ENCODE data around the gene TTC9. TPM values are rescaled to one million over a fixed set of nuclear protein-coding genes. Genes with fewer than 3 reads are reported as not detected.
A peak's percentile ranks its signal among the peaks of the same experiment; 100 is the strongest.

The TTC9 gene
- total and polyA plus RNA-seq, 2 experiments from 2014 or later = 10.3 to 34.2 TPM

DNA sequence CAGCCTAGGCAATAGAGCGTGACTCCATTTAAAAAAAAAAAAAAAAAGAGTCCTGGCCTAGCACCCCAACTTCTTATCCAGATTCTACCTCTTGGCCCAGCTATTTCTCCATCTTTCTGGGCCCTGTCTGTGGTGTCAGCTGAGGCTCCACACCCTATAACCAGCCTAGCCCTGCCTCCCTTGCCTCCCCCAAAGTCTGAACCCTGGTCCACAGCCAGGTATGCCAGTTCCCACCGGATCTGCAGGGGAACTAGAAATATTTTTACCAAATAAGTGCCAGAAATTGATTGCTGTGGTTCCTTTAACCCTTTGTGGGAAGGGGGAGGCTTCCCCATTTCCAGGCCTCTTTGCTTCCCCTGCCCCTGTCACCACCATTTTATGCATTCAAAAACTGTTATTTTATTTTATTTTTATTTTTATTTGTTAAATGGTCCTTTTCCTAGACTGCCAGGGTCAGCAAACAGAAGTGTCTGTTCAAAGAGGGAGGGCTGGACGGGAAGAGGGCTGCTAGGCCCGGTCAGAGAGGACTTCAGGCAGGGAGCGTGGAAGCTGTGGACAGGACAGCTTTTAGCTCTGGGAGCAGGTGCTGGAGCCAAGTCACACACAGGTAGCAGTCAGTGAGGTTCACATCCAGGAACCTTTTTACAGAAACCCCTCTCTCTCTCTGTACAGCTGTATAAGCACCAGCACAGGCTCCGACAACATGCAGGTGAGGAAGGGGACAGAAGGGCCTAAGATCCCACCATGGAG lies 23.2 kb downstream of the TTC9 start:
- Mint-ChIP-seq H3K4me3 (no peak overlapping the region; the same call in 2 of the 3 replicates), H3K27ac (0 out of 2 replicates have a peak overlapping the region, but pooled peaks have one; percentile 76), H3K4me1 (peaks cover 61% of the 10 kb centered on the region), H3K36me3 (ENCODE audit: low read depth) (peaks cover 72% of the 10 kb centered on the region), H3K9me3 (no peaks in the 10 kb centered on the region), H3K27me3 (ENCODE audit: insufficient read depth, low read depth, poor library complexity) (peaks cover 4% of the 10 kb centered on the region)
- Histone ChIP-seq H3K4me1 (ENCODE audit: insufficient read depth) (peaks cover 38% of the 10 kb centered on the region), H3F3A (replicated peaks; ENCODE audit: low read depth) (0 out of 2 replicates have a peak, but pooled peaks cover 5% of the 10 kb centered on the region), H3K27ac (ENCODE audit: low read depth) (peak overlapping the region; percentile 63; the same call in 1 of the 2 replicates), H3K4me3 (no peak overlapping the region), H3K27me3 (ENCODE audit: insufficient read depth) (no peaks in the 10 kb centered on the region), H3K79me2 (replicated peaks; ENCODE audit: insufficient read depth) (peaks cover 82% of the 10 kb centered on the region), H4K20me1 (replicated peaks; ENCODE audit: insufficient read depth) (peaks cover 11% of the 10 kb centered on the region; the same call in 1 of the 2 replicates), H3K4me2 (peak overlapping the region; percentile 4; the same call in 1 of the 2 replicates), H2AFZ (no peak overlapping the region), H3K36me3 (ENCODE audit: insufficient read depth) (peaks cover 29% of the 10 kb centered on the region), H3K9me2 (ENCODE audit: insufficient read depth) (peaks cover 12% of the 10 kb centered on the region)
- ATAC-seq (peak; percentile 12; the same call in 2 of the 3 replicates), DNase-seq (ENCODE audit: low spot score) (no peak)
- no peak for TF ChIP-seq ZNF462 (CRISPR knock-in tag; IDR thresholded peaks at IDR 0.05)
- no peak for TF ChIP-seq CTCF (conservative IDR thresholded peaks at IDR 0.05; ENCODE audit: low read depth in 2 of 2)
- no peak for TF ChIP-seq EZH2 (IDR thresholded peaks at IDR 0.05; ENCODE audit: low read depth, unreplicated experiment)
- TF ChIP-seq CREB1 (CRISPR knock-in tag; IDR thresholded peaks at IDR 0.05; ENCODE audit: low read depth) = no peak
- no peak for TF ChIP-seq ETS1 (IDR thresholded peaks at IDR 0.05)
- TF ChIP-seq STAT1 (IDR thresholded peaks at IDR 0.05; ENCODE audit: unreplicated experiment) = no peak
- no peak for TF ChIP-seq ZNF114 (CRISPR knock-in tag; IDR thresholded peaks at IDR 0.05)
- no peak for TF ChIP-seq NANOG (IDR thresholded peaks at IDR 0.05; ENCODE audit: borderline replicate concordance)
- TF ChIP-seq POLR2AphosphoS5 (IDR thresholded peaks at IDR 0.05; ENCODE audit: low read depth) = no peak
- TF ChIP-seq EZH2phosphoT487 (IDR thresholded peaks at IDR 0.05; ENCODE audit: unreplicated experiment) = no peak
- TF ChIP-seq JUNB (IDR thresholded peaks at IDR 0.05; ENCODE audit: unreplicated experiment) = no peak
- no peak for TF ChIP-seq REST (IDR thresholded peaks at IDR 0.05; ENCODE audit: unreplicated experiment)
- TF ChIP-seq ZNF331 (CRISPR knock-in tag; IDR thresholded peaks at IDR 0.05; ENCODE audit: low read depth) = no peak
